Measurements from ENCODE around the gene RASA3.

RASA3 gene

DNA sequence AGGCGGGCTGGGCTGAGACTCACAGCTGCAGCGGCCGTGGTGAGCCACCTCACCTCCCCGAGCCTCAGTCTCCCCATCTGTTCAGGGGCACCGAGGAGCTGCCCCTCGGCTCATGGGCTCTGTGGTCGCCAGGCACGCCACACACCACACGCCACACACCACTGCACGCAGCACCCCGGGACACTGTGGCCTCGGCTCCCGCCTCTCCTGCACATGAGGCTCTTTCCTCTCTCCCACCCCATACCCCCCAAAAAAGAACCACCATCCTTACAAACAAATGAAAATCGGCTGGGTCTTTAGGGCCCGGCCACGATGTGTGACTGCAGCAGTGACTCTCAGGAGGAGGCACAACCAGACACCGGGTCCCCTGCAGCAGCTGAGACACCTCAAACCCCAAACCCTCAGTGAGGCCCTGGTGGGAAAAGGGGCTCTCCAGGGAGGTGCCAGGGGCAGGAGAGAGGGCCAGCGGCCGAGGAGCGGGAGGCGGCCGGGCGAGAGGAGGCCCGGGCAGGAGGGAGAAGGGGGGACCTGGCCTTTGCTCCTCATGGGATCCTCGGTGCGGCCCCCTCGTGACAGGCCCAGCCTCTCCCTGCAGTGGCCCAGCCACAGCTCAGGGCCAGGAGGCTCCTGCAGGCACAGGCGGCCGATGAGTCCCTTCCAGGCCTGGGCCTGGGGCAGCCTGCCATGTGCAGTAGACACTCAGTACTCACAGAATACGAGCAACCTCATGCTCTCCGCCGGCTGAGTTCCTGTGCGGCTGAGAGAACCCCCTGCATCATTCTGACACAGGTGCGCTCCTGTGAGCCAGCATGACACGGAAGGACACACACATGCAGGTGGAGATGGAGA is 66.3 kb downstream of the RASA3 start:
- in situ Hi-C loops (cut with MboI; ENCODE audit: low pct_unique_long_range_greater_than_20kb, low sequenced_read_pairs) = no loop called here
- no peak for DNase-seq

GRCh38 chr13:114065141-114065925 is 67.1 kb downstream of the RASA3 start:
- in situ Hi-C loops (cut with MboI; ENCODE audit: low pct_unique_long_range_greater_than_20kb, low sequenced_read_pairs) = no loop called here
- DNase-seq = peak; percentile 90

- in situ Hi-C loops (cut with MboI; ENCODE audit: low pct_unique_long_range_greater_than_20kb, low sequenced_read_pairs) = no loop called here
- DNase-seq = no peak
These were observed 67.8 kb downstream of the RASA3 start for GRCh38 chr13:114064450-114065140.

GRCh38 chr13:114063545-114064449 is 68.6 kb downstream of the RASA3 start:
- in situ Hi-C loops (cut with MboI; ENCODE audit: low pct_unique_long_range_greater_than_20kb, low sequenced_read_pairs) = no loop called here
- no peak for DNase-seq

- DNase-seq = peak; percentile 82
- in situ Hi-C loops (cut with MboI; ENCODE audit: low pct_unique_long_range_greater_than_20kb, low sequenced_read_pairs) = no loop called here
These were observed 69.7 kb downstream of the RASA3 start for GRCh38 chr13:114062754-114063153.

GRCh38 chr13:114062341-114062740 is 70.1 kb downstream of the RASA3 start:
- in situ Hi-C loops (cut with MboI; ENCODE audit: low pct_unique_long_range_greater_than_20kb, low sequenced_read_pairs) = no loop called here
- no peak for DNase-seq

- in situ Hi-C loops (cut with MboI; ENCODE audit: low pct_unique_long_range_greater_than_20kb, low sequenced_read_pairs) = no loop called here
- no peak for DNase-seq
These were observed 70.7 kb downstream of the RASA3 start for GRCh38 chr13:114061744-114062143.

DNA sequence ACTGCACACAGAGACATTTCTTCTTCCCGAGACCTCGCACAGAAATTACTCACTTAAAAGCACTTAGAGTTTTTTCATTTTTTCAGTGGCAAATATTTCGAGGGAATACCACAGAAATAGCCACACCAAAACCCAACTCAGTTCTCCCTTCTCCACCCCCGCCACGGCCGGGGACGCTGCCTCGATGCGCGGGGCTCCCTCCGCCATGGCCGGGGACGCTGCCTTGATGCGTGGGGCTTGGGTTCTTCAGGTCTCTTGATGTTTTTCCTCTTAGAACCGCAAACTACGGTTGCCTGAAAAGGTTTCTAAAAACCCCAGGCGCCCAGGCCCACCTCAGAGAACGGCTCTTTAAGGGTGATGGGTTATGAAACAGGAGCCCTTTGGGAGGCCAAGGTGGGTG is 71.4 kb downstream of the RASA3 start:
- in situ Hi-C loops (cut with MboI; ENCODE audit: low pct_unique_long_range_greater_than_20kb, low sequenced_read_pairs) = no loop called here
- no peak for DNase-seq

- in situ Hi-C loops (cut with MboI; ENCODE audit: low pct_unique_long_range_greater_than_20kb, low sequenced_read_pairs) = no loop called here
- no peak for DNase-seq
These were observed 72.2 kb downstream of the RASA3 start for GRCh38 chr13:114059946-114060860.

GRCh38 chr13:114059428-114059827 is 73.0 kb downstream of the RASA3 start:
- in situ Hi-C loops (cut with MboI; ENCODE audit: low pct_unique_long_range_greater_than_20kb, low sequenced_read_pairs) = no loop called here

DNA sequence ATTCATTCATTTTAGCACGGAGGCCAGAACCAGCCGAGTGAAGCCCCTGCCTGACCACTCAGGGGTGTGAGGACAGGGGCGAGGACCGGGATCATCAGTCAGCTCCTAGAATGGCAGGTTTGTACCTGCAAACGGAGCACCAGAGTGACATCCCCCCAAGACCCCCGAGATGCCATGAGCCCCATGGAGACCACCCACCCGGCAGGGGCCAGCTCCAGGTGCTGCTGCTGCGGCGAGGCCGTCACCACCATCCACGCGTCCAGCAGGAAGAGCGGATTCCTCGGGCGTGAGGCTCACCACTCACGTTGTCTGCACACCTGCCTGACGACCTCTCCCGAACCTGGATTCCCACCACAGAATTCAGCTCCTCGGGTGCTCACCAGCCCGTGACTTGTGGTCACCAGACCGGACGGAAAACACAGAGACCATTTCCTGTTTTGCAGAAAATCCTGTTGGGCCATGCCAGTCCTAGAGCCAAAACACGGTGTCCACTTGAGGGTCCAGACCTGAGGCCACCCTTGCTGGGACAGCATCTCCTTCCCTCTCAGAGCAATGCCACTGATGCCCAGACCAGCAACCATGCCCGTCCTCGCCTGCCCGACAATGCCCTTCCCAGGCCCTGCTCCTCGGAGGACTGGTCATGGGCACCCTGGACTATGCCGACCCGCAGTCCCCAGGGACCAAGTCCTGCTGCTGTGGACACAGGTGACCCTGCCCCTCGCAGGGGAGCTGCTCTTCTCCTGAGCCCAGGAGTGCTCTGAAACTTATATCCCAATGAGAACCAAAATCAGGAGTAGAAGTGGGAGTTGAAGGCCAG is 74.2 kb downstream of the RASA3 start:
- in situ Hi-C loops (cut with MboI; ENCODE audit: low pct_unique_long_range_greater_than_20kb, low sequenced_read_pairs) = no loop called here
- no peak for DNase-seq

More at GRCh38 chr13:114059428-114059827, 73.0 kb downstream of the RASA3 start:
- DNase-seq = no peak

GRCh38 chr13:114057166-114058050 is 75.0 kb downstream of the RASA3 start:
- in situ Hi-C loops (cut with MboI; ENCODE audit: low pct_unique_long_range_greater_than_20kb, low sequenced_read_pairs) = no loop called here
- no peak for DNase-seq

DNA sequence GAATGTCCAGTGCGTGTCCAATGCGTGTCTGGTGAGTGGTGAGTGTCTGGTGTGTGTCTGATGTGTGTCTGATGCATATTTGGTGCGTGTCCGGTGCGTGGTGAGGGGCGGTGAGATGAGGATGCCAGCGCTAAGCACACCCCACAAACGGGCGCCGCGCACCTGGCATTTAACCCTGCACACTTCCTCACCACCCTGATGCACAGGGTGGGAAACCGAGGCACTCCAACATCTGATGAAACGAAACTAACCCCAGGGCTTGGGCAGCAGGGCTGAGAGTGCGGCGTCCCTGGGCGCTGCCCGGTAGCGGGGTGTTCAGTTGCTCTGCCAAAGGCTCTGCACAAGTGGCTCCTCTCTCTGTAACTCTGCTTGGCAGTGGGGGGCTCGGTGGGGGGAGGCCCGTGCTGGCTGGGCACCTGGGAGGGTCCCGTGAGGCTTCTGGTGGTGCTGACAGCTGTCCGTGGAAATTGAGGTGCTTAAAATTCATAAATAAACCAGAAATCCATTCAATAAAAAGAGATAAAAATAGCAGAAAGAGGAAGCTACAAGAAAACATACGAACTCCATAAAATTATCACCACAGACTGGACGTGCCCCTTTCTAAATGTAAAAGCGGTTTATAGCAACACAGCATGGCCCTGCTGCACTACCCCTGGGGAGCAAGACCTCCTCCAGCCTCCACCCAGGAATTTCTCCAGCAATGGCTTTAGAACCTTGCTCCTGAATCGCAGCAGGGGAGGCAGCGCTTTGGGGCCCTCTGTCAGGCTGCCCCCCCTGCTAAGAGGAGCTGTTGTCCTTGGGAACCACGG is 76.0 kb downstream of the RASA3 start:
- peak; percentile 54 for DNase-seq
- in situ Hi-C loops (cut with MboI; ENCODE audit: low pct_unique_long_range_greater_than_20kb, low sequenced_read_pairs) = no loop called here

- DNase-seq = no peak
- in situ Hi-C loops (cut with MboI; ENCODE audit: low pct_unique_long_range_greater_than_20kb, low sequenced_read_pairs) = no loop called here
These were observed 76.7 kb downstream of the RASA3 start for GRCh38 chr13:114055766-114056165.

GRCh38 chr13:114054830-114055439 is 77.5 kb downstream of the RASA3 start:
- in situ Hi-C loops (cut with MboI; ENCODE audit: low pct_unique_long_range_greater_than_20kb, low sequenced_read_pairs) = no loop called here
- no peak for DNase-seq
